HCT116 (cell line): ENCODE data around the gene QSOX1. TPM values are rescaled to one million over a fixed set of nuclear protein-coding genes. Genes with fewer than 3 reads are reported as not detected.

Source experiments
- ATAC-seq: fragments of 200-7000 bp; cut with Tn5 transposase; 2 replicates; pipeline ENCODE4 v1.9.1; 2020; ENCODE audit warnings: mild to moderate bottlenecking, moderate library complexity
- BruUV-seq: library from RNA; stranded (reverse); fragments of 400-500 nt; replicated peaks from 2 replicates; lab custom pipeline; 2021; lab: Mats Ljungman, UMichigan
- CTCF ChIA-PET: fragments of 300-600 bp; sonication (Branson Sonifier 250); formaldehyde crosslinking; loops from one replicate; lab custom pipeline; 2021; ENCODE audit warnings: antibody characterized with exemption; lab: Charles Lee
- POLR2A ChIA-PET: fragments of 300-600, 350-600 bp; sonication (Branson Sonifier 250); formaldehyde crosslinking; loops from one replicate; lab custom pipeline; 2021; ENCODE audit warnings: antibody characterized with exemption; lab: Charles Lee
- RAD21 ChIA-PET, 2 experiments: fragments of 300-600 bp; sonication (Branson Sonifier 250); formaldehyde crosslinking; loops; one replicate each; lab custom pipeline; 2023; ENCODE audit warnings: low total read pairs in 2 of 2; ENCODE audit not compliant: uncharacterized antibody in 2 of 2, unreplicated experiment in 2 of 2, low non-redundant PET in 1 of 2; lab: Charles Lee
- DNase-seq: peaks from one replicate; pipeline ENCODE4 v3.0.0-alpha.2; 2010; ENCODE audit warnings: low read depth, low spot score
- H2AFZ ChIP-seq: fragments of 200-600 bp; shearing (Covaris generic), sonication (generic); 2 replicates; pipeline ENCODE4 v1.6.1; 2017; ENCODE audit warnings: low read depth, mixed run types, mixed read lengths, antibody characterized with exemption, low read length; ENCODE audit not compliant: poor library complexity, severe bottlenecking
- H3K27ac ChIP-seq: 2 replicates; pipeline ENCODE4 v1.5.1; 2012; ENCODE audit warnings: low read depth, low read length
- H3K27me3 ChIP-seq: fragments of 200-600 bp; sonication (generic); 2 replicates; pipeline ENCODE4 v1.6.1; 2016; ENCODE audit warnings: mixed run types, low read length, mixed read lengths; ENCODE audit not compliant: insufficient read depth
- H3K36me3 ChIP-seq, 2 experiments: fragments of 200-500 bp in 1 of 2; fragments of 200-600 bp in 1 of 2; sonication (Bioruptor generic) in 1 of 2; sonication (generic) in 1 of 2; 2 replicates each; pipeline versions ENCODE4 v1.5.1 to v1.6.1; 2014 to 2016; ENCODE audit warnings: low read length in 2 of 2, inconsistent platforms in 1 of 2, mixed read lengths in 1 of 2, mixed run types in 1 of 2; ENCODE audit not compliant: insufficient read depth in 2 of 2, control insufficient read depth in 1 of 2
- H3K4me1 ChIP-seq, 2 experiments: fragments of 200-600 bp in 1 of 2; sonication (generic) in 1 of 2; 2 replicates each; pipeline versions ENCODE4 v1.5.1 to v1.6.1; 2012 to 2017; ENCODE audit warnings: low read length in 2 of 2, inconsistent platforms in 1 of 2, mild to moderate bottlenecking in 1 of 2, mixed read lengths in 1 of 2, mixed run types in 1 of 2, moderate library complexity in 1 of 2; ENCODE audit not compliant: insufficient read depth in 2 of 2, control insufficient read depth in 1 of 2
- H3K4me2 ChIP-seq: fragments of 200-600 bp; sonication (generic); 2 replicates; pipeline ENCODE4 v1.6.1; 2017; ENCODE audit warnings: mixed run types, low read length, mixed read lengths
- H3K4me3 ChIP-seq, 2 experiments: fragments of 200-600 bp in 1 of 2; sonication (generic) in 1 of 2; replicated peaks in 1 of 2; 2 replicates each; pipeline ENCODE4 v1.5.1; 2011 to 2016; ENCODE audit warnings: low read length in 2 of 2, control low read depth in 1 of 2, low read depth in 1 of 2, mild to moderate bottlenecking in 1 of 2, mixed read lengths in 1 of 2, mixed run types in 1 of 2
- H3K79me2 ChIP-seq: fragments of 200-600 bp; sonication (generic); 2 replicates; pipeline ENCODE4 v1.6.1; 2017; ENCODE audit warnings: mild to moderate bottlenecking, mixed run types, low read length, moderate library complexity, mixed read lengths; ENCODE audit not compliant: insufficient read depth
- H3K9ac ChIP-seq: fragments of 200-600 bp; sonication (generic); 2 replicates; pipeline ENCODE4 v1.6.1; 2016; ENCODE audit warnings: low read length, mixed read lengths
- H3K9me2 ChIP-seq: fragments of 200-600 bp; sonication (generic), shearing (Covaris generic); 2 replicates; pipeline ENCODE4 v1.6.1; 2017; ENCODE audit warnings: mixed run types, mild to moderate bottlenecking, moderate library complexity; ENCODE audit not compliant: insufficient read depth
- H3K9me3 ChIP-seq, 2 experiments: fragments of 200-500 bp in 1 of 2; fragments of 200-600 bp in 1 of 2; sonication (Bioruptor generic) in 1 of 2; sonication (generic) in 1 of 2; 2 replicates each; pipeline ENCODE4 v1.6.1; 2014 to 2017; ENCODE audit warnings: low read length in 2 of 2, mixed read lengths in 2 of 2, inconsistent platforms in 1 of 2, low read depth in 1 of 2, mild to moderate bottlenecking in 1 of 2, mixed run types in 1 of 2, moderate library complexity in 1 of 2; ENCODE audit not compliant: control insufficient read depth in 1 of 2, insufficient read depth in 1 of 2
- H4K20me1 ChIP-seq: fragments of 200-600 bp; sonication (generic), shearing (Covaris generic); 2 replicates; pipeline ENCODE4 v1.6.1; 2017; ENCODE audit warnings: mixed run types, mild to moderate bottlenecking, moderate library complexity; ENCODE audit not compliant: insufficient read depth
- CEBPB ChIP-seq: IDR thresholded peaks from 2 replicates; pipeline ENCODE4 v1.6.1; 2012; ENCODE audit warnings: low read depth
- EGR1 ChIP-seq: IDR thresholded peaks from 2 replicates; pipeline ENCODE4 v1.6.1; 2012; ENCODE audit warnings: low read depth
- EZH2 ChIP-seq: fragments of 200-600 bp; sonication (generic); IDR thresholded peaks from 2 replicates; pipeline ENCODE4 v1.6.1; 2017; ENCODE audit warnings: antibody characterized with exemption, mixed run types
- EZH2phosphoT487 ChIP-seq: fragments of 200-600 bp; IDR thresholded peaks from 2 replicates; pipeline ENCODE4 v1.6.1; 2018; ENCODE audit warnings: antibody characterized with exemption, borderline replicate concordance
- FOSL1 ChIP-seq: IDR thresholded peaks from 2 replicates; pipeline ENCODE4 v1.6.1; 2012; ENCODE audit warnings: low read depth
- JUND ChIP-seq: IDR thresholded peaks from 2 replicates; pipeline ENCODE4 v1.6.1; 2012
- SRF ChIP-seq: IDR thresholded peaks from 2 replicates; pipeline ENCODE4 v1.6.1; 2012; ENCODE audit warnings: low read depth
- TCF7L2 ChIP-seq: IDR thresholded peaks from 2 replicates; pipeline ENCODE4 v1.7.0; 2011; ENCODE audit warnings: borderline replicate concordance, inconsistent platforms; ENCODE audit not compliant: insufficient read depth, insufficient read length; ENCODE audit errors: extremely low read depth
- YY1 ChIP-seq: IDR thresholded peaks from 2 replicates; pipeline ENCODE4 v1.6.1; 2011; ENCODE audit warnings: low read length, low read depth, moderate library complexity, mild to moderate bottlenecking; ENCODE audit not compliant: insufficient replicate concordance; ENCODE audit errors: extremely low read depth
- ZFX ChIP-seq: fragments of 450-650 bp; IDR thresholded peaks from 2 replicates; pipeline ENCODE4 v1.6.1; 2017
- intact Hi-C: fragments of 100-400 bp; cut with micrococcal nuclease; formaldehyde crosslinking; loops from 2 replicates; pipeline ENCODE4 v1.10.0; 2022
- total RNA-seq: library from RNA; stranded (reverse); gene quantifications from one replicate; pipeline ENCODE4 v1.2.1, GENCODE V29; 2021; ENCODE audit not compliant: unreplicated experiment
- TF ChIP-seq, protein P1 (sequence below): IDR thresholded peaks from 2 replicates; pipeline ENCODE4 v1.6.1; 2012; ENCODE audit warnings: low read depth
- TF ChIP-seq, protein P2 (sequence below): IDR thresholded peaks from 2 replicates; pipeline ENCODE4 v1.6.1; 2011; ENCODE audit warnings: mild to moderate bottlenecking, low read length, moderate library complexity; ENCODE audit not compliant: insufficient replicate concordance; ENCODE audit errors: extremely low read depth
- TF ChIP-seq, protein P3 (sequence below): IDR thresholded peaks from 2 replicates; pipeline ENCODE4 v1.6.1; 2012
- TF ChIP-seq, protein P4 (sequence below): IDR thresholded peaks from 2 replicates; pipeline ENCODE4 v1.6.1; 2012
- TF ChIP-seq, protein P5 (sequence below), 3 experiments: fragments of 200-600 bp in 1 of 3; sonication (generic) in 1 of 3; IDR thresholded peaks in 2 of 3; conservative IDR thresholded peaks in 1 of 3; 2 replicates each; pipeline ENCODE4 v1.5.1; 2012 to 2017; ENCODE audit warnings: low read depth in 2 of 3, low read length in 2 of 3, antibody characterized with exemption in 1 of 3, borderline replicate concordance in 1 of 3, control low read depth in 1 of 3, mild to moderate bottlenecking in 1 of 3, mixed read lengths in 1 of 3, mixed run types in 1 of 3, moderate library complexity in 1 of 3; ENCODE audit not compliant: insufficient read depth in 1 of 3

The QSOX1 gene
- total RNA-seq, 1 experiment from 2014 or later = 89.2 TPM

DNA sequence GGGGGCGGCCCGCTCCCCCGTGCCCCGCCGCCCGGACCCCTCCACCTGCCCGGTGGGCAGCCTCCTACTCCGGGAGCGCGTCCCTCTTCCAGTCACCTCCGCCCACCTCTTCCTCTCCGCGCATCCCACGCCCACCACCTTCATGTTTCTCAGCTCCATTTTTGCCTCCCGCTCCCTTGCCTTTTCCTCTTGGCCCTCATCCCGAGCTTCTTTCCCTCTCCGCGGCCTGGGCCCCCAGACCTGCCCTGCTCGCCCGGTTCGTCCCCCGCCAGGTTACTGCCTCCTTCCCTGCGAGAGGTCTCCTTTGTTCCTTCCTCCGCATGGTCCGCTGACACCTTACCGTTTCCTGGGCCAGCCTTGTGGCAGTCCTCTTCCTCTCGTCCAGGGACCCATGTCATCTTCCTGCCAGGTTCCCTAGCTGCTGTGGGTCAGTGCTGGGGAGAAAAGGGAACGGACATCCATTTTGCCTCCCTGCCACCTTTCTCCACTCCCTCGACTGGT, 563 bp downstream of the QSOX1 start:
- DNase-seq (no peak), ATAC-seq (peak; percentile 20)
- Histone ChIP-seq H4K20me1 (no peaks in the 10 kb centered on the region), H3K4me2 (peak overlapping the region; percentile 90), H3K4me3 (peak overlapping the region; percentile 81 to 91), H3K27ac (no peak overlapping the region; the same call in 1 of the 2 replicates), H3K4me1 (peaks cover 2 to 43% of the 10 kb centered on the region in 2 experiments; a peak in 3 of 4 replicates), H3K9me3 (no peaks in the 10 kb centered on the region), H3K36me3 (no peaks in the 10 kb centered on the region), H3K27me3 (no peaks in the 10 kb centered on the region), H3K9me2 (no peaks in the 10 kb centered on the region), H3K9ac (peak overlapping the region; percentile 68), H2AFZ (no peak overlapping the region), H3K79me2 (peaks cover 30% of the 10 kb centered on the region)
- ChIA-PET POLR2A (interaction anchor here (0.9 to 1.9 kb wide), 3 partner anchors 10 to 18 kb away, joined by 3 to 11 read pairs (median 3); no protein-coding TSS in a partner anchor), RAD21 (no interaction called here), CTCF (interaction anchor here (1.5 to 1.6 kb wide), 2 partner anchors 32 to 340 kb away, joined by 3 read pairs; no protein-coding TSS in a partner anchor)
- no TSS peak for BruUV-seq
- intact Hi-C loops = loop anchor here (2.0 kb wide), 1 partner anchor 272 kb away; the partner anchor contains the start of gene TOR1AIP1
- TF ChIP-seq, protein P1, sequence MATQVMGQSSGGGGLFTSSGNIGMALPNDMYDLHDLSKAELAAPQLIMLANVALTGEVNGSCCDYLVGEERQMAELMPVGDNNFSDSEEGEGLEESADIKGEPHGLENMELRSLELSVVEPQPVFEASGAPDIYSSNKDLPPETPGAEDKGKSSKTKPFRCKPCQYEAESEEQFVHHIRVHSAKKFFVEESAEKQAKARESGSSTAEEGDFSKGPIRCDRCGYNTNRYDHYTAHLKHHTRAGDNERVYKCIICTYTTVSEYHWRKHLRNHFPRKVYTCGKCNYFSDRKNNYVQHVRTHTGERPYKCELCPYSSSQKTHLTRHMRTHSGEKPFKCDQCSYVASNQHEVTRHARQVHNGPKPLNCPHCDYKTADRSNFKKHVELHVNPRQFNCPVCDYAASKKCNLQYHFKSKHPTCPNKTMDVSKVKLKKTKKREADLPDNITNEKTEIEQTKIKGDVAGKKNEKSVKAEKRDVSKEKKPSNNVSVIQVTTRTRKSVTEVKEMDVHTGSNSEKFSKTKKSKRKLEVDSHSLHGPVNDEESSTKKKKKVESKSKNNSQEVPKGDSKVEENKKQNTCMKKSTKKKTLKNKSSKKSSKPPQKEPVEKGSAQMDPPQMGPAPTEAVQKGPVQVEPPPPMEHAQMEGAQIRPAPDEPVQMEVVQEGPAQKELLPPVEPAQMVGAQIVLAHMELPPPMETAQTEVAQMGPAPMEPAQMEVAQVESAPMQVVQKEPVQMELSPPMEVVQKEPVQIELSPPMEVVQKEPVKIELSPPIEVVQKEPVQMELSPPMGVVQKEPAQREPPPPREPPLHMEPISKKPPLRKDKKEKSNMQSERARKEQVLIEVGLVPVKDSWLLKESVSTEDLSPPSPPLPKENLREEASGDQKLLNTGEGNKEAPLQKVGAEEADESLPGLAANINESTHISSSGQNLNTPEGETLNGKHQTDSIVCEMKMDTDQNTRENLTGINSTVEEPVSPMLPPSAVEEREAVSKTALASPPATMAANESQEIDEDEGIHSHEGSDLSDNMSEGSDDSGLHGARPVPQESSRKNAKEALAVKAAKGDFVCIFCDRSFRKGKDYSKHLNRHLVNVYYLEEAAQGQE = no peak
- no peak for TF ChIP-seq TCF7L2
- TF ChIP-seq JUND = no peak
- TF ChIP-seq YY1 = no peak
- TF ChIP-seq FOSL1 = no peak
- TF ChIP-seq, protein P2, sequence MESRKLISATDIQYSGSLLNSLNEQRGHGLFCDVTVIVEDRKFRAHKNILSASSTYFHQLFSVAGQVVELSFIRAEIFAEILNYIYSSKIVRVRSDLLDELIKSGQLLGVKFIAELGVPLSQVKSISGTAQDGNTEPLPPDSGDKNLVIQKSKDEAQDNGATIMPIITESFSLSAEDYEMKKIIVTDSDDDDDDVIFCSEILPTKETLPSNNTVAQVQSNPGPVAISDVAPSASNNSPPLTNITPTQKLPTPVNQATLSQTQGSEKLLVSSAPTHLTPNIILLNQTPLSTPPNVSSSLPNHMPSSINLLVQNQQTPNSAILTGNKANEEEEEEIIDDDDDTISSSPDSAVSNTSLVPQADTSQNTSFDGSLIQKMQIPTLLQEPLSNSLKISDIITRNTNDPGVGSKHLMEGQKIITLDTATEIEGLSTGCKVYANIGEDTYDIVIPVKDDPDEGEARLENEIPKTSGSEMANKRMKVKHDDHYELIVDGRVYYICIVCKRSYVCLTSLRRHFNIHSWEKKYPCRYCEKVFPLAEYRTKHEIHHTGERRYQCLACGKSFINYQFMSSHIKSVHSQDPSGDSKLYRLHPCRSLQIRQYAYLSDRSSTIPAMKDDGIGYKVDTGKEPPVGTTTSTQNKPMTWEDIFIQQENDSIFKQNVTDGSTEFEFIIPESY = no peak
- TF ChIP-seq, protein P3, sequence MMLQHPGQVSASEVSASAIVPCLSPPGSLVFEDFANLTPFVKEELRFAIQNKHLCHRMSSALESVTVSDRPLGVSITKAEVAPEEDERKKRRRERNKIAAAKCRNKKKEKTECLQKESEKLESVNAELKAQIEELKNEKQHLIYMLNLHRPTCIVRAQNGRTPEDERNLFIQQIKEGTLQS = no peak
- TF ChIP-seq ZFX = no peak
- TF ChIP-seq SRF = no peak
- TF ChIP-seq CEBPB = no peak
- TF ChIP-seq EZH2phosphoT487 = no peak
- TF ChIP-seq EGR1 = 0 out of 2 replicates have a peak, but pooled peaks have one; percentile 14
- TF ChIP-seq, protein P4, sequence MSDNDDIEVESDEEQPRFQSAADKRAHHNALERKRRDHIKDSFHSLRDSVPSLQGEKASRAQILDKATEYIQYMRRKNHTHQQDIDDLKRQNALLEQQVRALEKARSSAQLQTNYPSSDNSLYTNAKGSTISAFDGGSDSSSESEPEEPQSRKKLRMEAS = 0 out of 2 replicates have a peak, but pooled peaks have one; percentile 5
- TF ChIP-seq, protein P5, sequence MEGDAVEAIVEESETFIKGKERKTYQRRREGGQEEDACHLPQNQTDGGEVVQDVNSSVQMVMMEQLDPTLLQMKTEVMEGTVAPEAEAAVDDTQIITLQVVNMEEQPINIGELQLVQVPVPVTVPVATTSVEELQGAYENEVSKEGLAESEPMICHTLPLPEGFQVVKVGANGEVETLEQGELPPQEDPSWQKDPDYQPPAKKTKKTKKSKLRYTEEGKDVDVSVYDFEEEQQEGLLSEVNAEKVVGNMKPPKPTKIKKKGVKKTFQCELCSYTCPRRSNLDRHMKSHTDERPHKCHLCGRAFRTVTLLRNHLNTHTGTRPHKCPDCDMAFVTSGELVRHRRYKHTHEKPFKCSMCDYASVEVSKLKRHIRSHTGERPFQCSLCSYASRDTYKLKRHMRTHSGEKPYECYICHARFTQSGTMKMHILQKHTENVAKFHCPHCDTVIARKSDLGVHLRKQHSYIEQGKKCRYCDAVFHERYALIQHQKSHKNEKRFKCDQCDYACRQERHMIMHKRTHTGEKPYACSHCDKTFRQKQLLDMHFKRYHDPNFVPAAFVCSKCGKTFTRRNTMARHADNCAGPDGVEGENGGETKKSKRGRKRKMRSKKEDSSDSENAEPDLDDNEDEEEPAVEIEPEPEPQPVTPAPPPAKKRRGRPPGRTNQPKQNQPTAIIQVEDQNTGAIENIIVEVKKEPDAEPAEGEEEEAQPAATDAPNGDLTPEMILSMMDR (IDR thresholded peaks at IDR 0.05 in 2 of 3, conservative IDR thresholded peaks at IDR 0.05 in 1 of 3; ENCODE audit: borderline replicate concordance in 1 of 3, insufficient read depth in 1 of 3, low read depth in 2 of 3, low read length in 2 of 3) = no peak
- no peak for TF ChIP-seq EZH2
